HCT116 (cell line): ENCODE data around the gene SGMS1. TPM values are rescaled to one million over a fixed set of nuclear protein-coding genes. Genes with fewer than 3 reads are reported as not detected.
A peak's percentile ranks its signal among the peaks of the same experiment; 100 is the strongest.

Source experiments
- ATAC-seq: fragments of 200-7000 bp; cut with Tn5 transposase; 2 replicates; pipeline ENCODE4 v1.9.1; 2020; ENCODE audit warnings: mild to moderate bottlenecking, moderate library complexity
- BruUV-seq: library from RNA; stranded (reverse); fragments of 400-500 nt; replicated peaks from 2 replicates; lab custom pipeline; 2021; lab: Mats Ljungman, UMichigan
- CTCF ChIA-PET: fragments of 300-600 bp; sonication (Branson Sonifier 250); formaldehyde crosslinking; loops from one replicate; lab custom pipeline; 2021; ENCODE audit warnings: antibody characterized with exemption; lab: Charles Lee
- POLR2A ChIA-PET: fragments of 300-600, 350-600 bp; sonication (Branson Sonifier 250); formaldehyde crosslinking; loops from one replicate; lab custom pipeline; 2021; ENCODE audit warnings: antibody characterized with exemption; lab: Charles Lee
- RAD21 ChIA-PET, 2 experiments: fragments of 300-600 bp; sonication (Branson Sonifier 250); formaldehyde crosslinking; loops; one replicate each; lab custom pipeline; 2023; ENCODE audit warnings: low total read pairs in 2 of 2; ENCODE audit not compliant: uncharacterized antibody in 2 of 2, unreplicated experiment in 2 of 2, low non-redundant PET in 1 of 2; lab: Charles Lee
- DNase-seq: peaks from one replicate; pipeline ENCODE4 v3.0.0-alpha.2; 2010; ENCODE audit warnings: low read depth, low spot score
- H2AFZ ChIP-seq: fragments of 200-600 bp; shearing (Covaris generic), sonication (generic); 2 replicates; pipeline ENCODE4 v1.6.1; 2017; ENCODE audit warnings: low read depth, mixed run types, mixed read lengths, antibody characterized with exemption, low read length; ENCODE audit not compliant: poor library complexity, severe bottlenecking
- H3K27ac ChIP-seq: 2 replicates; pipeline ENCODE4 v1.5.1; 2012; ENCODE audit warnings: low read depth, low read length
- H3K27me3 ChIP-seq: fragments of 200-600 bp; sonication (generic); 2 replicates; pipeline ENCODE4 v1.6.1; 2016; ENCODE audit warnings: mixed run types, low read length, mixed read lengths; ENCODE audit not compliant: insufficient read depth
- H3K36me3 ChIP-seq, 2 experiments: fragments of 200-500 bp in 1 of 2; fragments of 200-600 bp in 1 of 2; sonication (Bioruptor generic) in 1 of 2; sonication (generic) in 1 of 2; 2 replicates each; pipeline versions ENCODE4 v1.5.1 to v1.6.1; 2014 to 2016; ENCODE audit warnings: low read length in 2 of 2, inconsistent platforms in 1 of 2, mixed read lengths in 1 of 2, mixed run types in 1 of 2; ENCODE audit not compliant: insufficient read depth in 2 of 2, control insufficient read depth in 1 of 2
- H3K4me1 ChIP-seq, 2 experiments: fragments of 200-600 bp in 1 of 2; sonication (generic) in 1 of 2; 2 replicates each; pipeline versions ENCODE4 v1.5.1 to v1.6.1; 2012 to 2017; ENCODE audit warnings: low read length in 2 of 2, inconsistent platforms in 1 of 2, mild to moderate bottlenecking in 1 of 2, mixed read lengths in 1 of 2, mixed run types in 1 of 2, moderate library complexity in 1 of 2; ENCODE audit not compliant: insufficient read depth in 2 of 2, control insufficient read depth in 1 of 2
- H3K4me2 ChIP-seq: fragments of 200-600 bp; sonication (generic); 2 replicates; pipeline ENCODE4 v1.6.1; 2017; ENCODE audit warnings: mixed run types, low read length, mixed read lengths
- H3K4me3 ChIP-seq, 2 experiments: fragments of 200-600 bp in 1 of 2; sonication (generic) in 1 of 2; replicated peaks in 1 of 2; 2 replicates each; pipeline ENCODE4 v1.5.1; 2011 to 2016; ENCODE audit warnings: low read length in 2 of 2, control low read depth in 1 of 2, low read depth in 1 of 2, mild to moderate bottlenecking in 1 of 2, mixed read lengths in 1 of 2, mixed run types in 1 of 2
- H3K79me2 ChIP-seq: fragments of 200-600 bp; sonication (generic); 2 replicates; pipeline ENCODE4 v1.6.1; 2017; ENCODE audit warnings: mild to moderate bottlenecking, mixed run types, low read length, moderate library complexity, mixed read lengths; ENCODE audit not compliant: insufficient read depth
- H3K9ac ChIP-seq: fragments of 200-600 bp; sonication (generic); 2 replicates; pipeline ENCODE4 v1.6.1; 2016; ENCODE audit warnings: low read length, mixed read lengths
- H3K9me2 ChIP-seq: fragments of 200-600 bp; sonication (generic), shearing (Covaris generic); 2 replicates; pipeline ENCODE4 v1.6.1; 2017; ENCODE audit warnings: mixed run types, mild to moderate bottlenecking, moderate library complexity; ENCODE audit not compliant: insufficient read depth
- H3K9me3 ChIP-seq, 2 experiments: fragments of 200-500 bp in 1 of 2; fragments of 200-600 bp in 1 of 2; sonication (Bioruptor generic) in 1 of 2; sonication (generic) in 1 of 2; 2 replicates each; pipeline ENCODE4 v1.6.1; 2014 to 2017; ENCODE audit warnings: low read length in 2 of 2, mixed read lengths in 2 of 2, inconsistent platforms in 1 of 2, low read depth in 1 of 2, mild to moderate bottlenecking in 1 of 2, mixed run types in 1 of 2, moderate library complexity in 1 of 2; ENCODE audit not compliant: control insufficient read depth in 1 of 2, insufficient read depth in 1 of 2
- H4K20me1 ChIP-seq: fragments of 200-600 bp; sonication (generic), shearing (Covaris generic); 2 replicates; pipeline ENCODE4 v1.6.1; 2017; ENCODE audit warnings: mixed run types, mild to moderate bottlenecking, moderate library complexity; ENCODE audit not compliant: insufficient read depth
- ATF3 ChIP-seq: IDR thresholded peaks from 2 replicates; pipeline ENCODE4 v1.6.1; 2012
- CEBPB ChIP-seq: IDR thresholded peaks from 2 replicates; pipeline ENCODE4 v1.6.1; 2012; ENCODE audit warnings: low read depth
- EGR1 ChIP-seq: IDR thresholded peaks from 2 replicates; pipeline ENCODE4 v1.6.1; 2012; ENCODE audit warnings: low read depth
- EZH2 ChIP-seq: fragments of 200-600 bp; sonication (generic); IDR thresholded peaks from 2 replicates; pipeline ENCODE4 v1.6.1; 2017; ENCODE audit warnings: antibody characterized with exemption, mixed run types
- EZH2phosphoT487 ChIP-seq: fragments of 200-600 bp; IDR thresholded peaks from 2 replicates; pipeline ENCODE4 v1.6.1; 2018; ENCODE audit warnings: antibody characterized with exemption, borderline replicate concordance
- MAX ChIP-seq: IDR thresholded peaks from 2 replicates; pipeline ENCODE4 v1.6.1; 2012
- POLR2AphosphoS5 ChIP-seq: IDR thresholded peaks from 2 replicates; pipeline ENCODE4 v1.6.1; 2011; ENCODE audit warnings: mild to moderate bottlenecking, low read depth, low read length, moderate library complexity
- RAD21 ChIP-seq: IDR thresholded peaks from 2 replicates; pipeline ENCODE4 v1.6.1; 2012; ENCODE audit warnings: low read depth, mild to moderate bottlenecking
- SIN3A ChIP-seq: IDR thresholded peaks from 2 replicates; pipeline ENCODE4 v1.6.1; 2012; ENCODE audit warnings: low read depth
- SP1 ChIP-seq: IDR thresholded peaks from 2 replicates; pipeline ENCODE4 v1.6.1; 2012; ENCODE audit warnings: low read depth
- SRF ChIP-seq: IDR thresholded peaks from 2 replicates; pipeline ENCODE4 v1.6.1; 2012; ENCODE audit warnings: low read depth
- ZBTB33 ChIP-seq: IDR thresholded peaks from 2 replicates; pipeline ENCODE4 v1.6.1; 2011; ENCODE audit warnings: mild to moderate bottlenecking, low read length, moderate library complexity; ENCODE audit not compliant: insufficient replicate concordance; ENCODE audit errors: extremely low read depth
- ZFX ChIP-seq: fragments of 450-650 bp; IDR thresholded peaks from 2 replicates; pipeline ENCODE4 v1.6.1; 2017
- ZNF274 ChIP-seq: fragments of 200-500 bp; sonication (Bioruptor generic); IDR thresholded peaks from 2 replicates; pipeline ENCODE4 v1.6.1; 2014; ENCODE audit warnings: mild to moderate bottlenecking, low read depth, low read length, inconsistent platforms
- intact Hi-C: fragments of 100-400 bp; cut with micrococcal nuclease; formaldehyde crosslinking; loops from 2 replicates; pipeline ENCODE4 v1.10.0; 2022
- total RNA-seq: library from RNA; stranded (reverse); gene quantifications from one replicate; pipeline ENCODE4 v1.2.1, GENCODE V29; 2021; ENCODE audit not compliant: unreplicated experiment

The SGMS1 gene
- total RNA-seq, 1 experiment from 2014 or later, result 29.1 TPM

GRCh38 chr10:50398381-50398780 lies 225.4 kb downstream of the SGMS1 start:
- TF ChIP-seq EGR1 (no peak), ZBTB33 (no peak), ZNF274 (no peak), RAD21 (no peak)
- no TSS peak for BruUV-seq
- peaks cover 26% of the 10 kb centered on the region; the same call in 1 of the 2 replicates for H3K79me2 ChIP-seq
- intact Hi-C loops, result no loop called here
- no peaks in the 10 kb centered on the region for H3K36me3 ChIP-seq
- H3K9me2 ChIP-seq, result no peaks in the 10 kb centered on the region
- H3K9ac ChIP-seq, result no peak overlapping the region
- ChIA-PET RAD21 (no interaction called here), POLR2A (no interaction called here), CTCF (interaction anchor here (1.4 kb wide), 1 partner anchor 30 kb away, joined by 3 read pairs; no protein-coding TSS in a partner anchor)
- DNase-seq (no peak), ATAC-seq (no peak)
- no peak overlapping the region for H3K27ac ChIP-seq
- no peaks in the 10 kb centered on the region for H3K9me3 ChIP-seq
- no peak overlapping the region for H2AFZ ChIP-seq
- H3K4me3 ChIP-seq, result no peak overlapping the region
- peaks cover 18 to 29% of the 10 kb centered on the region in 2 experiments for H3K4me1 ChIP-seq
- H3K27me3 ChIP-seq, result no peaks in the 10 kb centered on the region
- no peaks in the 10 kb centered on the region for H4K20me1 ChIP-seq
- H3K4me2 ChIP-seq, result no peak overlapping the region

GRCh38 chr10:50397312-50398140 lies 226.2 kb downstream of the SGMS1 start:
- POLR2A ChIA-PET, result no interaction called here
- no TSS peak for BruUV-seq
- Histone ChIP-seq H3K79me2 (peaks cover 27% of the 10 kb centered on the region), H3K36me3 (no peaks in the 10 kb centered on the region), H2AFZ (no peak overlapping the region), H3K27ac (no peak overlapping the region), H3K4me2 (peak overlapping the region; percentile 21; the same call in 1 of the 2 replicates), H3K4me1 (peaks cover 24 to 36% of the 10 kb centered on the region in 2 experiments), H3K9me3 (no peaks in the 10 kb centered on the region), H3K9ac (no peak overlapping the region), H3K27me3 (no peaks in the 10 kb centered on the region), H4K20me1 (no peaks in the 10 kb centered on the region), H3K9me2 (no peaks in the 10 kb centered on the region), H3K4me3 (no peak overlapping the region)
- DNase-seq (no peak), ATAC-seq (no peak)
- RAD21 ChIA-PET, result no interaction called here
- intact Hi-C loops, result no loop called here
- CTCF ChIA-PET, result interaction anchor here (1.4 kb wide), 1 partner anchor 29 kb away, joined by 3 read pairs; no protein-coding TSS in a partner anchor
- TF ChIP-seq ZNF274 (no peak), RAD21 (no peak), ATF3 (no peak), EGR1 (no peak), CEBPB (no peak), MAX (no peak), ZFX (no peak), POLR2AphosphoS5 (no peak), ZBTB33 (no peak), SIN3A (no peak), EZH2 (no peak), SRF (no peak), EZH2phosphoT487 (no peak), SP1 (no peak)
